ENCODE data around the gene SEMA6D. TPM values are rescaled to one million over a fixed set of nuclear protein-coding genes. Genes with fewer than 3 reads are reported as not detected.

Gene SEMA6D
- total RNA-seq, 4 donors from 2014 or later, result 3.2 to 14.2 (median 11.8) TPM

- H3K27ac ChIP-seq, result no peak overlapping the region
- ATAC-seq, result no peak
- H3K4me3 ChIP-seq, result no peak overlapping the region
- no peaks in the 10 kb centered on the region for H3K27me3 ChIP-seq
- WGBS, 2 donors (ENCODE audit: low coverage in 1 of 2), result 83 to 100% methylated on average over 1 to 3 of the region's 4 CpGs
- peaks cover 0 to 12% of the 10 kb centered on the region in 2 donors for H3K36me3 ChIP-seq
- TF ChIP-seq CTCF (IDR thresholded peaks at IDR 0.05) (no peak), POLR2AphosphoS5 (IDR thresholded peaks at IDR 0.05) (no peak), EP300 (IDR thresholded peaks at IDR 0.05) (no peak), POLR2A (IDR thresholded peaks at IDR 0.05) (no peak)
- no peaks in the 10 kb centered on the region for H3K4me1 ChIP-seq
- peaks cover 0 to 26% (median 0%) of the 10 kb centered on the region in 3 donors for H3K9me3 ChIP-seq
Observed at GRCh38 chr15:47750740-47751262, 33.5 kb downstream of the SEMA6D start.

GRCh38 chr15:47753591-47753990 lies 36.3 kb downstream of the SEMA6D start:
- Histone ChIP-seq H3K4me1 (no peaks in the 10 kb centered on the region), H3K27me3 (no peaks in the 10 kb centered on the region), H3K9me3 (peaks cover 0 to 26% (median 0%) of the 10 kb centered on the region in 3 donors), H3K36me3 (peaks cover 0 to 12% of the 10 kb centered on the region in 2 donors), H3K4me3 (no peak overlapping the region), H3K27ac (no peak overlapping the region)
- ATAC-seq, result no peak
- 90 to 93% methylated on average over 4 of the region's 4 CpGs for WGBS, 2 donors (ENCODE audit: low coverage in 1 of 2)
- TF ChIP-seq POLR2A (IDR thresholded peaks at IDR 0.05), result no peak

GRCh38 chr15:47754312-47754711 lies 37.0 kb downstream of the SEMA6D start:
- H3K36me3 ChIP-seq, result peaks cover 0 to 12% of the 10 kb centered on the region in 2 donors
- no peaks in the 10 kb centered on the region for H3K4me1 ChIP-seq
- no peak for ATAC-seq
- H3K27ac ChIP-seq, result no peak overlapping the region
- peaks cover 0 to 26% (median 0%) of the 10 kb centered on the region in 3 donors for H3K9me3 ChIP-seq
- no peak overlapping the region for H3K4me3 ChIP-seq
- TF ChIP-seq POLR2AphosphoS5 (IDR thresholded peaks at IDR 0.05) (no peak), POLR2A (IDR thresholded peaks at IDR 0.05) (no peak), CTCF (IDR thresholded peaks at IDR 0.05) (no peak), EP300 (IDR thresholded peaks at IDR 0.05) (no peak)
- H3K27me3 ChIP-seq, result no peaks in the 10 kb centered on the region

- ATAC-seq, result no peak
- Histone ChIP-seq H3K27me3 (no peaks in the 10 kb centered on the region), H3K9me3 (peaks cover 0 to 26% (median 0%) of the 10 kb centered on the region in 3 donors), H3K4me3 (no peak overlapping the region), H3K27ac (no peak overlapping the region), H3K4me1 (no peaks in the 10 kb centered on the region), H3K36me3 (peaks cover 0 to 21% of the 10 kb centered on the region in 2 donors)
- WGBS, 2 donors (ENCODE audit: low coverage in 1 of 2), result 83 to 100% methylated on average over 2 of the region's 2 CpGs
- no peak for TF ChIP-seq POLR2AphosphoS5 (IDR thresholded peaks at IDR 0.05)
- TF ChIP-seq EP300 (IDR thresholded peaks at IDR 0.05), result no peak
- TF ChIP-seq POLR2A (IDR thresholded peaks at IDR 0.05), result no peak
- no peak for TF ChIP-seq CTCF (IDR thresholded peaks at IDR 0.05)
Observed at GRCh38 chr15:47755941-47756340, 38.6 kb downstream of the SEMA6D start.

GRCh38 chr15:47756872-47757271 lies 39.6 kb downstream of the SEMA6D start:
- no peak for TF ChIP-seq CTCF (IDR thresholded peaks at IDR 0.05)
- no peak for TF ChIP-seq EP300 (IDR thresholded peaks at IDR 0.05)
- no peak for TF ChIP-seq POLR2AphosphoS5 (IDR thresholded peaks at IDR 0.05)
- no peak for TF ChIP-seq POLR2A (IDR thresholded peaks at IDR 0.05)
- H3K27ac ChIP-seq, result no peak overlapping the region
- no peak overlapping the region for H3K4me3 ChIP-seq
- whole genome bisulfite sequencing, 2 donors (ENCODE audit: low coverage in 1 of 2), result 50 to 82% methylated on average over 2 of the region's 2 CpGs
- ATAC-seq, result no peak
- H3K36me3 ChIP-seq, result peaks cover 0 to 31% of the 10 kb centered on the region in 2 donors
- H3K27me3 ChIP-seq, result no peaks in the 10 kb centered on the region
- no peaks in the 10 kb centered on the region for H3K4me1 ChIP-seq
- H3K9me3 ChIP-seq, result peaks cover 0 to 26% (median 0%) of the 10 kb centered on the region in 3 donors

Measured in gastroesophageal sphincter (tissue), 4 donors.